C4-2B (cell line): ENCODE measurements around the gene GRB2.

Experiments used
- H3K27ac ChIP-seq: fragments of 450-650 bp; 2 replicates; pipeline ENCODE4 v1.5.1; 2017
- ZFX ChIP-seq: fragments of 450-650 bp; IDR thresholded peaks from 2 replicates; pipeline ENCODE4 v1.6.1; 2017
- TF ChIP-seq, protein P1 (sequence below): fragments of 450-650 bp; conservative IDR thresholded peaks from 2 replicates; pipeline ENCODE4 v1.5.1; 2017; ENCODE audit warnings: mild to moderate bottlenecking

The GRB2 gene

DNA sequence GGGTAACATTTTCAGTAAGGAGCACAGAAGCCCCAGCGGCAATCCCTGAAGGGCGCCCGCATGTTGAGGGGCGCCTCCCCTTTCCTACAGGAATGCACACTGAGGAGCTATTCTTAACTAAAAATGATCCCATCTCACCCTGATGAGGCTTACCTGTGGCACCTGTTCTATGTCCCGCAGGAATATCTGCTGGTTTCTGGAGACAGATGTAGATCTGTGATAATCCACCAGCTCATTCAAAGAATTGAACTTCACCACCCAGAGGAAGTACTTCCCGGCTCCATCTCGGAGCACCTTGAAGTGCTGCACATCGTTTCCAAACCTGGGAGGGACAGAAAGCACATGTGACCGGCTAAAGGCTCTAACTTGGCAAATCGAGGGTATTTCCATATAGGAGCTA is 84.0 kb downstream of the GRB2 start:
- TF ChIP-seq, protein P1, sequence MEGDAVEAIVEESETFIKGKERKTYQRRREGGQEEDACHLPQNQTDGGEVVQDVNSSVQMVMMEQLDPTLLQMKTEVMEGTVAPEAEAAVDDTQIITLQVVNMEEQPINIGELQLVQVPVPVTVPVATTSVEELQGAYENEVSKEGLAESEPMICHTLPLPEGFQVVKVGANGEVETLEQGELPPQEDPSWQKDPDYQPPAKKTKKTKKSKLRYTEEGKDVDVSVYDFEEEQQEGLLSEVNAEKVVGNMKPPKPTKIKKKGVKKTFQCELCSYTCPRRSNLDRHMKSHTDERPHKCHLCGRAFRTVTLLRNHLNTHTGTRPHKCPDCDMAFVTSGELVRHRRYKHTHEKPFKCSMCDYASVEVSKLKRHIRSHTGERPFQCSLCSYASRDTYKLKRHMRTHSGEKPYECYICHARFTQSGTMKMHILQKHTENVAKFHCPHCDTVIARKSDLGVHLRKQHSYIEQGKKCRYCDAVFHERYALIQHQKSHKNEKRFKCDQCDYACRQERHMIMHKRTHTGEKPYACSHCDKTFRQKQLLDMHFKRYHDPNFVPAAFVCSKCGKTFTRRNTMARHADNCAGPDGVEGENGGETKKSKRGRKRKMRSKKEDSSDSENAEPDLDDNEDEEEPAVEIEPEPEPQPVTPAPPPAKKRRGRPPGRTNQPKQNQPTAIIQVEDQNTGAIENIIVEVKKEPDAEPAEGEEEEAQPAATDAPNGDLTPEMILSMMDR, result no peak
- no peak for TF ChIP-seq ZFX
- H3K27ac ChIP-seq, result no peak overlapping the region

DNA sequence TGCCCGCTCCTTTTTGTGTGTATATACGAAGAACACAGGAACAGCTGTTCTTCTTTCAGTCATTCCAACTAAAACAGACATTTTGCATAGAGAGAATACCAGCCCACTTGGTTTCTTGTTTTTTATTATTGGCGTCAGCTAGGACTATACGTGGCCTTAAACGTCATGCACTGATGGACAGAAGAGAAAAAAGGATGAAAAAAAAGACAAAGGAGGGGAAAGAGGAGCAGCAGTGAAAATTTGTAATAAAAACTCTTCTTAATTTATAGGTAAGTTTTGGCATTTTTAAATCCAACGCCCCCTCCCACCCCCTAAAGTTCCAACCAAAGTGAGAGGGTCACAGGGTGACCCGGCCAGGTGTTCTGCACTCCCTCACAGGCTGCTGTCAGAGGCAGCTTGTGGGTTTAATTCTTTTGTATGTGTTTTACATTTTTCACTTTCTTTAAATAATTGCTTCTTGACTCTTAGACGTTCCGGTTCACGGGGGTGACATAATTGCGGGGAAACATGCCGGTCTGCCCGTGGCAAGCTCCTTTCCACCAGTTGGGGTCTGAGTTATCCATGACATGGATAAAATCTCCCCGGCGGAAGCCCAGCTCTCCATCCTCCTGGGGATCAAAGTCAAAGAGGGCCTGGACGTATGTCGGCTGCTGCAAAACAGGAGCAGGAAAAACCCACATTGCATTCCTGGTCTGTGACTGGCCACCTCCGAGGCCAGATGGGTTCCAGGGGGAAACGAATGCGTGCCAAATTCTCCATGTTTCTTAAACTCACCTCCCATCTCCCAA is 85.4 kb downstream of the GRB2 start:
- TF ChIP-seq, protein P1, result no peak
- no peak for TF ChIP-seq ZFX
- H3K27ac ChIP-seq, result no peak overlapping the region

DNA sequence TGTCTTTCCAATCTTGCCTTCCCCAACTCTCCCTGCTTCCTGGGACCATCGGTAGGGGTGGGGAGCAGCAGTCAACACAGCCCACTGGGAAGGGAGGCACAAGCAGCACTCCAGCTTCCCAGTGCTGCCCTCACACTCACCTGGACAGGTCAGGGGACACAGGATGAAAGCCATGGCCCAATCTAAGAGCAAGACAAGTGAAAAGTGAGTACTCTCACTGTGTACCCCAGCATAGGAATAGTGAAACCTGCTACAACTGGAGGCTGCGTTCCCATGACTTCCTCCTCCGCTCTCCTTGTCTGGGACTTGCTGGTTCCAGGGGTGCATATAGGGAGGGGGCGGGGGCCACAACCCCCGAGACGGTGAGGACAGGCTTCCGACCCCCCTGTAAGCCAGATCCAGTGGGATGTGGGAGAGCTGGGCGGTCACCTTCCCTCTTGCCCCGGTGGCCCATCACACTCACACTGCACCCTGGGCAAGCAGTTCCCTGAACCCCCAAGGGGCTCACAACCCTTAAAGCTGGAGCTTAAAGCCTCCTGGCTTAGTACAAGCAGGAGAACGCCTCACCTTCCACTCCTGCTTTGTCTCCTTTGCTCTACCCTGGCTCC is 86.8 kb downstream of the GRB2 start:
- TF ChIP-seq, protein P1, result no peak
- no peak for TF ChIP-seq ZFX
- no peak overlapping the region for H3K27ac ChIP-seq

DNA sequence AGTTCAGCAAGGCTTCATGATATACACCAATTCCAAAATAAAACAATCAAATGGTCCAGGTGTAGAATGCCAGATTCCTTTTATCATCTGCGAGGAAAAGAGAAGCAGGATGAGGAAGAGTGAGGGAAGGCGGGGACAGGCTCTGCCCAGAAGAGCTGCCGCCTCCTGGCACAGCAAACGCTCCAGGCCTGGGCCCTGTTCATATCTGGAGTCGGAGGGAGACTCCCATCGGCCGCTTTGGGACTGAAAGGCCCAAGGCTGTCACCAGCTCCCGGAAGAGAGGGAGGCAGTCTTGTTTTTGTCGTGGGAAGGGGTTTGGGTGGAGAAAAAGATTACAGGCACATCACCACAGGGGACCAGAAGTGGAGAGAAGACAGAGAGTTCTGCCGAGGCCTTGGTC is 87.3 kb downstream of the GRB2 start:
- no peak overlapping the region for H3K27ac ChIP-seq
- TF ChIP-seq ZFX, result no peak

DNA sequence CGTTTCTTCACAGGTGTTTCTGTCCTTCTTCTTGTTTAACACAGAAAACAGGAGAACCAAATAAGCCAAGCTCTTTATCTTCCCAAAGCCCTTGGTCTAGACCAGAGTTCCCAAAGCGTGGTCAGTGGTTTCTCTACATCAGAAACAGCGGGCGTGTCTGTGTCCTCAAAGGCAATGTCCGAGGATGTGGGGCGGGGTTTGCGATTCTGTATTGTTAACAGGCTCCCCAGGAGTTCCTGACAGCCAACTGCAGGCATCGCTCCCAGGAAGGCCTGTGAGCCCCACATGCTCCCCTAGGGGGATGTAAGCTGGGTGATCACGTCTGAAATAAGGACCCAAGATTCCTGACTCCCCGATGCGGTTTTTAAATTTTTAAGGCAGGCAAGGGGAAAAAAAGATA is 87.8 kb downstream of the GRB2 start:
- TF ChIP-seq, protein P1, result no peak
- TF ChIP-seq ZFX, result no peak
- no peak overlapping the region for H3K27ac ChIP-seq

DNA sequence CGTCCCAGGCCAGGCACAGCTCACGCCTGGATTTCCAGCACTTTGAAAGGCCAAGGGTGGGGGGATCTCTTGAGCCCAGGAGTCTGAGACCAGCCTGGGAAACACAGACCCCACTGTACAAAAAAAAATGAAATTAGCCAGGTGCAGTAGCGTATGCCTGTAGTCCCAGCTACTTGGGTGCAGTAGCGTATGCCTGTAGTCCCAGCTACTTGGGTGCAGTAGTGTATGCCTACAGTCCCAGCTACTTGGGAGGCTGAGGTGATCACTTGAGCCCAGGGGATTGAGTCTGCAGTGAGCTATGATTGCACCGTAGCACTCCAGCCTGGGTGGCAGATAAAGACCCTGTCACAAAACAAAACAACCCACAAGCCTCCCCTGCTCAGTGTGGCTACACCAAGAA is 89.2 kb downstream of the GRB2 start:
- TF ChIP-seq ZFX, result no peak
- TF ChIP-seq, protein P1, result no peak
- no peak overlapping the region for H3K27ac ChIP-seq

DNA sequence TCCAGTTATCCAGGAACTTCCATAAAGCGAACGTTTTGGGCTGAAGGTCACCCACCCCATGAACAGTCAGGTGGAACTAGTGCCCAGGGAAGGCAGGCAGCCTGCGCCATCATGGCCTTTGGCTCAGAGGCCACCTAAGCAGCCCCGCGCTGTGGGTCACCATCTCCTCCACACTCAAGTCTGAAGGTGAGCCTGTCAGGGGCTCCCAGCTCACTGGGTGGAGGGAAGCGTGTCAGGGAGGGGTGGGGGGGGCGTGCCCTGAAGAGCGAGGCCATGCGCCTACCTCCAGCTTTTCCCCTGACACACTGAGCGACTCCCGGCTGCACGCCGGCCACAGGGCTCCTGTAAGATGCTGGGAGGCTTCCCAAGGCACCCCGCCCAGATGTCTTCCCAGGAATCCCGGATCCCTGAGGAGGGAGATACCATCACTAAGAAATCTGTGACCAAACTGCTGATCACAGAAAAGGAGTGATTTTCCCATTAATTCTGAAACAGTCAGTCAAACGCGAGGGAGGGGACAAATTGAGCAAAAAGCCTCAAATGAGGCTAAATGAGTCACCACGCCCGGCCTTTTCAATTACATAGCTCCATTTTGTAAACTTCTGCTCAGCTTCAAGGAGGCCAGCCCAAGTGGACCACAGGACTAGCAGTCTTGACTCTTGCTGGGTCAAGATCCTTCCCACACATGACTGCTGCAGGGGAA is 89.8 kb downstream of the GRB2 start:
- TF ChIP-seq, protein P1, result no peak
- no peak for TF ChIP-seq ZFX
- H3K27ac ChIP-seq, result no peak overlapping the region
